H1 (cell line): ENCODE results near the gene MORF4L1. TPM values are rescaled to one million over a fixed set of nuclear protein-coding genes. Genes with fewer than 3 reads are reported as not detected.

Source experiments
- CHD2 ChIP-seq: IDR thresholded peaks from 2 replicates; pipeline ENCODE4 v1.6.1; 2012; ENCODE audit warnings: low read length, improper control_type of control experiment
- CHD7 ChIP-seq: fragments of 300-600 bp; sonication (generic); IDR thresholded peaks from 2 replicates; pipeline ENCODE4 v1.7.1; 2012; ENCODE audit warnings: low read length, moderate library complexity, mild to moderate bottlenecking, inconsistent platforms; ENCODE audit not compliant: insufficient replicate concordance
- KDM5A ChIP-seq: fragments of 200-600 bp; IDR thresholded peaks from 2 replicates; pipeline ENCODE4 v1.7.1; 2012; ENCODE audit warnings: mild to moderate bottlenecking, low read length, inconsistent platforms, mixed read lengths
- MAX ChIP-seq: IDR thresholded peaks from 2 replicates; pipeline ENCODE4 v1.6.1; 2012; ENCODE audit warnings: inconsistent platforms
- POLR2A ChIP-seq, 2 experiments: IDR thresholded peaks; 1 replicate in 1 of 2; 2 replicates in 1 of 2; pipeline ENCODE4 v1.6.1; 2011; ENCODE audit warnings: low read depth in 2 of 2, low read length in 2 of 2, mild to moderate bottlenecking in 2 of 2; ENCODE audit errors: control extremely low read depth in 1 of 2
- RAD21 ChIP-seq, 2 experiments: IDR thresholded peaks in 1 of 2; conservative IDR thresholded peaks in 1 of 2; 2 replicates each; pipeline ENCODE4 v1.6.1; 2011; ENCODE audit warnings: low read depth in 2 of 2, low read length in 2 of 2, improper control_type of control experiment in 1 of 2, inconsistent platforms in 1 of 2, mild to moderate bottlenecking in 1 of 2, moderate library complexity in 1 of 2
- RFX5 ChIP-seq: IDR thresholded peaks from 2 replicates; pipeline ENCODE4 v1.6.1; 2011; ENCODE audit warnings: low read depth, low read length, improper control_type of control experiment, borderline replicate concordance
- SIN3A ChIP-seq, 2 experiments: IDR thresholded peaks in 1 of 2; conservative IDR thresholded peaks in 1 of 2; 2 replicates each; pipeline ENCODE4 v1.6.1; 2011 to 2012; ENCODE audit warnings: low read length in 2 of 2, improper control_type of control experiment in 1 of 2, low read depth in 1 of 2, mild to moderate bottlenecking in 1 of 2
- SIRT6 ChIP-seq: IDR thresholded peaks from one replicate; pipeline ENCODE4 v1.7.1; 2012; ENCODE audit warnings: low read length, inconsistent platforms
- TBP ChIP-seq: IDR thresholded peaks from 2 replicates; pipeline ENCODE4 v1.6.1; 2011; ENCODE audit warnings: low read depth, low read length, improper control_type of control experiment
- TCF12 ChIP-seq: IDR thresholded peaks from 2 replicates; pipeline ENCODE4 v1.6.1; 2011; ENCODE audit warnings: low read depth, mild to moderate bottlenecking, low read length
- polyA plus RNA-seq, 7 experiments: library from polyadenylated mRNA; depleted of rRNA in 3 of 7; stranded (reverse) in 5 of 7; unstranded in 2 of 7; fragments of >200 nt in 5 of 7; fragments of 200-250 nt in 2 of 7; gene quantifications; 1 replicate in 5 of 7; 2 replicates in 1 of 7; 4 replicates in 1 of 7; pipeline versions ENCODE4 v1.2.1 to v1.2.3, GENCODE V29; 2011 to 2013; ENCODE audit warnings: missing spikeins in 2 of 7, mixed read lengths in 2 of 7
- total RNA-seq: library from RNA; stranded (reverse); fragmentation: NEBNext Ultra II Directional; extraction: Animal tissue kit (Norgen Biotek cat#: 25700); gene quantifications from 2 replicates; pipeline ENCODE4 v1.2.1, GENCODE V29; 2021

Gene MORF4L1
- total and polyA plus RNA-seq, 2 of the 8 experiments (the other 6 are each of a cell fraction or from before 2014, with no cell fraction given), result 260 to 533 TPM

- TF ChIP-seq CHD7 (no peak), SIRT6 (no peak), RFX5 (no peak), SIN3A (conservative IDR thresholded peaks at IDR 0.05 in 1 of 2, IDR thresholded peaks at IDR 0.05 in 1 of 2; ENCODE audit: low read depth in 1 of 2, low read length in 2 of 2) (no peak), CHD2 (no peak), POLR2A (IDR thresholded peaks at IDR 0.05; ENCODE audit: control extremely low read depth in 1 of 2, low read depth in 2 of 2, low read length in 2 of 2) (no peak), MAX (no peak), TCF12 (no peak), RAD21 (IDR thresholded peaks at IDR 0.05 in 1 of 2, conservative IDR thresholded peaks at IDR 0.05 in 1 of 2; ENCODE audit: low read depth in 2 of 2, low read length in 2 of 2) (no peak), TBP (no peak), KDM5A (no peak)
- TF ChIP-seq, all 59 proteins: peak for 0
These were observed 16.3 kb downstream of the MORF4L1 start (continued) for GRCh38 chr15:78889000-78889399.
